Thymus (tissue), 2 donors: ENCODE measurements around the gene TRIAP1. TPM values are rescaled to one million over a fixed set of nuclear protein-coding genes. Genes with fewer than 3 reads are reported as not detected.

Source experiments
- polyA plus RNA-seq: library from polyadenylated mRNA; stranded (reverse); fragments of 200-250 nt; gene quantifications from one replicate; pipeline ENCODE4 v1.2.3, GENCODE V29; 2013
- total RNA-seq: library from RNA; stranded (reverse); fragments of 120-200 nt; gene quantifications from one replicate; pipeline ENCODE4 v1.2.4, GENCODE V29; 2013
- donor health status: healthy.

The TRIAP1 gene
- total and polyA plus RNA-seq, 2 donors, result 34.8 to 50.3 TPM

Other genes starting within 250 kb of the TRIAP1 start
- gene RPLP0, start 245.3 kb downstream of the TRIAP1 start, total RNA-seq, result 3,220 TPM
- 2,741 TPM for gene RPLP0, start 245.3 kb downstream of the TRIAP1 start, polyA plus RNA-seq
- gene PXN, start 180.7 kb downstream of the TRIAP1 start, total RNA-seq, result 7.2 TPM
- gene PXN, start 180.7 kb downstream of the TRIAP1 start, polyA plus RNA-seq, result 112 TPM
- gene RNU4-2, start 154.5 kb downstream of the TRIAP1 start, total RNA-seq, result 19,743 TPM
- gene RNU4-2, start 154.5 kb downstream of the TRIAP1 start, polyA plus RNA-seq, result not detected
- 7,767 TPM for gene RNU4-1, start 153.1 kb downstream of the TRIAP1 start, total RNA-seq
- not detected for gene RNU4-1, start 153.1 kb downstream of the TRIAP1 start, polyA plus RNA-seq
- 2.8 TPM for gene SIRT4, start 144.1 kb downstream of the TRIAP1 start, total RNA-seq
- gene SIRT4, start 144.1 kb downstream of the TRIAP1 start, polyA plus RNA-seq, result 2.8 TPM
- 0.09 TPM for gene PLA2G1B, start 118.6 kb downstream of the TRIAP1 start, total RNA-seq
- 1.5 TPM for gene PLA2G1B, start 118.6 kb downstream of the TRIAP1 start, polyA plus RNA-seq
- 0.05 TPM for gene MSI1, start 77.2 kb downstream of the TRIAP1 start, total RNA-seq
- 0.25 TPM for gene MSI1, start 77.2 kb downstream of the TRIAP1 start, polyA plus RNA-seq
- gene COX6A1, start 8.3 kb downstream of the TRIAP1 start, total RNA-seq, result 443 TPM
- 494 TPM for gene COX6A1, start 8.3 kb downstream of the TRIAP1 start, polyA plus RNA-seq
- gene GATC, start 60 bp upstream of the TRIAP1 start, total RNA-seq, result 22.8 TPM
- 14.4 TPM for gene GATC, start 60 bp upstream of the TRIAP1 start, polyA plus RNA-seq
- gene SRSF9, start 23.4 kb upstream of the TRIAP1 start, total RNA-seq, result 152 TPM
- gene SRSF9, start 23.4 kb upstream of the TRIAP1 start, polyA plus RNA-seq, result 178 TPM
- gene DYNLL1, start 49.7 kb upstream of the TRIAP1 start, total RNA-seq, result 248 TPM
- 410 TPM for gene DYNLL1, start 49.7 kb upstream of the TRIAP1 start, polyA plus RNA-seq
- gene COQ5, start 82.8 kb upstream of the TRIAP1 start, total RNA-seq, result 32.6 TPM
- 47.5 TPM for gene COQ5, start 82.8 kb upstream of the TRIAP1 start, polyA plus RNA-seq
- gene RNF10, start 88.0 kb upstream of the TRIAP1 start, total RNA-seq, result 44.8 TPM
- 165 TPM for gene RNF10, start 88.0 kb upstream of the TRIAP1 start, polyA plus RNA-seq
- 55.4 TPM for gene POP5, start 135.0 kb upstream of the TRIAP1 start, total RNA-seq
- gene POP5, start 135.0 kb upstream of the TRIAP1 start, polyA plus RNA-seq, result 95.1 TPM
- gene CABP1, start 194.2 kb upstream of the TRIAP1 start, total RNA-seq, result 0.24 TPM
- 1.0 TPM for gene CABP1, start 194.2 kb upstream of the TRIAP1 start, polyA plus RNA-seq
- 52.0 TPM for gene MLEC, start 240.8 kb upstream of the TRIAP1 start, total RNA-seq
- 18.5 TPM for gene MLEC, start 240.8 kb upstream of the TRIAP1 start, polyA plus RNA-seq